Germinal center (tissue), 1 donor: ENCODE measurements around the gene SLC12A5.

Experiments
- DNase-seq: peaks from one replicate; pipeline ENCODE4 v3.0.0; 2012; ENCODE audit warnings: mixed read lengths, low spot score

SLC12A5 gene

GRCh38 chr20:46108976-46109375 lies 80.0 kb downstream of the SLC12A5 start:
- no peak for DNase-seq
